ENCODE measurements around the gene BAD.
A peak's percentile ranks its signal among the peaks of the same experiment; 100 is the strongest.
"Not testable (repeated sequence)": the region's sequence is repeated elsewhere in the genome, so short reads cannot be mapped to it uniquely, and the experiment has no call there.

The BAD gene

DNA sequence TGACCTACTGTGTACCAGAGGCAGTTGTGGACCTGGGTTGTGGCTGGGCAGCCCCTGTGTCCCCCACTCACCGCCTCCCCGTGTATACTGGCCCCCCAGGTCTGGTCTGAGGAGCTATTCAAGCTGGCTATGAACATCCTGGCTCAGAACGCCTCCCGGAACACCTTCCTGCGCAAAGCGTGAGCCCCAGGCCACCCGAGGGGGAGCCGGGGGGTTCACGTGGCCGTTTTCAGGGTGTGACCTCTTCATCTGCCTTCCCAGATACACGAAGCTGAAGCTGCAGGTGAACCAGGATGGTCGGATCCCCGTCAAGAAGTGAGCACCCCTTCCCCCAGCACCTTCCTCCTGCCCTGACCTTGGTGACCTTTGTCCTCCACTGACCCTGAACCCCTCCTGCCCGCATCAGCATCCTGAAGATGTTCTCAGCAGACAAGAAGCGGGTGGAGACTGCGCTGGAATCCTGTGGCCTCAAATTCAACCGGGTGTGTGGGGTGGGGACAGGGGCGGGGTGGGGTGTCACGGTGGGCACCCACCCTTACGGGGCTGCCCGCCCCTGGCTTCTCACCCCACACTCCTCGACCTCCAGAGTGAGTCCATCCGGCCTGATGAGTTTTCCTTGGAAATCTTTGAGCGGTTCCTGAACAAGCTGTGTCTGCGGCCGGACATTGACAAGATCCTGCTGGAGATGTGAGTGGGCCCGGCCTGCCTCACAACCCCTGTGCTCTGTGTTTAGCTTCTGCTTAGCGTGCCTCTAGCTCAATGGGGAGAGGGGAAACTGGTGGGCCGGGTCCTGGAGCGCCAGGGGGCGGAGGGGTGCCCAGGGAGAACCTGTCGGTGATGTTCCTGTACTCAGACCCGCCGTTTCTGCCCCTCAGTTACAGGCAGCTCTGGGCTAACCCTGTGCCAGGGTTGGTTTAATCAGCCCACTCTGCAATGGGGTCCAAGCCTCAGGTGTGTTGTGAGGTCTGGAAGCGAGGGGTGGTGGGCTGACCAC lies 29.0 kb downstream of the BAD start:
- DNase-seq = no peak

DNA sequence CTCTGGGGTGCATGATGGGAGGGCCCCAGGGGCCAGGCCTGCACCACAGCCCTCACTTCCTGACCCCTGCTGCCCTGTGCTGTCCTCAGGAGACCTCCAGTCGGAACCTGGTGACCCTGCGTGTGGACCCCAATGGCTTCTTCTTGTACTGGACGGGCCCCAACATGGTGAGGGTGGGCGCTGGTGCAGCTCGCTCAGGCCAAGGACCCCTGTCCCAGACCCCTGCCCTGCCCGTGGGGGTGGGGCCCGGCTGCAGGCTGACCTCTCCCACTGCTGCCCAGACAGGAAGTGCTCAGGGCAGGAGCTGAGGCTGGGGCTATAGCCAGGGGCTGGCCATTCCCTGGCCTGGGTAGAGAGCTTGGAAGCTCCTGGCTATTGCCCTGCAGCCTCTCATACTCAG lies 30.1 kb downstream of the BAD start:
- DNase-seq = no peak

DNA sequence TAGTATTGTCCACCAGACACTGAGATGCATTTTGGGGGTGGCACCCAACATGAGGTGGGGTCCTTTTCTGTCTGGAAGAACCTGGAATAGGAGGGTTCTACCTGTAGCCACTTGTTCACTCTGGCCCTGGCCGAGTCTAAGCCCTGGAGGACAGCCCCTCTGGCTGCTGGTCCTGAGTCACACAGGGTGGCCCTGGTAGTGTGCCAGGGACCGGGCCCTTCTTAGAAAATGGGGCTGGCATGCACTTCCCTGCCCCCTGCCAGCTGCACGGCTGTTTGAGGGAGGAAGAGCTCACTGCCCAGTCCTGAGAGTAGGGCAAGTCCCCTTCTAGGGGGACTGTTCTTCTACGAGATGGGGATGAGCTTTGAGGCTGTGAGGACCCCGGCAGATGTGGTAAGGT lies 31.0 kb downstream of the BAD start:
- DNase-seq = no peak

DNA sequence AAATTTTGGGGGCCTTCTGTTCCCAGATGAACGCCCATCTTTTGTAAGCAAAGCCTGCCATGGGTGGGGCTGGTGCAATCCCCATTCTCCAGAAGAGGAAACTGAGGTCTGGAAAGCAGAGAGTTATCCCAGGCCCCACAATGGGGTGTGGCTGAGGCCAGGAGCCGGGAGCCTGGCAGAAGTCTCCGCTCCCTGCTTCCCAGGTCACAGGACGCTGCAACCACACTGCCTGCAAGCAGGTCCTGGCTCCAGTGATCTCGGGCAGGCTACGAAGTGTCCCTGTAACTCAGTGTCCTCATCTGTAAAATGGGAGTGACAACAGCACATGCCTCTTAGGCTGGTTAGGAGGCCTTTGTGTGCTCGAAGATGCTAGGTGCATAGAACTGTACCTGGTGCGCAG lies 31.4 kb downstream of the BAD start:
- no peak for DNase-seq

DNA sequence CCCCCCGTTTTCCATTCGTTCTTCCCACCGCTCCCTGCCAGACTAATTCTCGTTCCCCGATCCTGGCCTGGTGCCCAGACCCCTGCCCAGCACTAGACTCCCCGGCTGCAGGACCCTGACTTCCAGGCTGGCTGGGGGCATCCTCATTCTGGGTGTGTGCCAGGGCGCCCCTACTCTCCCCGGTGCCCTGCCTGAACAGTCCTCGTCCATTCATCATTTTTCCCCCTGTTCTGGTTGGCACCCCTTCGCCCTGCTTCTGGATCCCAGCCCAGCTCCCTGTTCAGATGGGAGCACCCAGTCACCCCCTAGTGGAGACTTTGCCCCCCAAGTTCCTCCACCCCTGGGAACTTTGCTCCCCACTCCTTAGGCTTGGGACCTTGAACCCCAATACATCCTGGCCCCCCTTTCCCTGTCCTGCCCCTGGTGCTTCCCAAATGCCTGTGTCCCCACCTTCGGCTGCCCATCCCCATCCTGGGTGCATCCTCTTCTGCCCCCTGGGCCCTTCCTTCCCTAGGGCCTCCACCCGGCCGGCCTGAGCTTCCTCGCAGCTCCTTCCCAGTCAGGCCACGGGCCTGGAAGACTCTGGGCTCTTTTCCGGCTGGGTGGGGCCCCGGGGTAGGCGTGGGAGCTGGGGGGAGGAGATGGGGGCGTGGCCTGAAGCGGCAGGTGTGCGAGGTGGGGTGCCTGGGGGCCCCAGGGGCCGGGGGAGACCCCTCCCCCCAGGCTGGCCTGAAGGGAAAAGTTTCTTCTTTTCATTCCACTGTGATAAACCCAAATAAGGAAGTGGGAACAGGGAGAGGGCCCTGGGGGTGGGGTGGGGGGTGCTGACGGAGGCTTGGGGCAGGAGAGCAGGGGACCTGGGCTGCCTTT lies 32.2 kb downstream of the BAD start:
- DNase-seq = no peak

GRCh38 chr11:64251753-64252002 lies 32.8 kb downstream of the BAD start:
- DNase-seq = no peak

- peak; percentile 57 for DNase-seq
Observed at GRCh38 chr11:64251016-64251752, 33.3 kb downstream of the BAD start, which contains the start of gene PLCB3. Gene PLCB3 (plus strand): TSS chr11:64251530. CDS start chr11:64251650, 120 bp downstream.

DNA sequence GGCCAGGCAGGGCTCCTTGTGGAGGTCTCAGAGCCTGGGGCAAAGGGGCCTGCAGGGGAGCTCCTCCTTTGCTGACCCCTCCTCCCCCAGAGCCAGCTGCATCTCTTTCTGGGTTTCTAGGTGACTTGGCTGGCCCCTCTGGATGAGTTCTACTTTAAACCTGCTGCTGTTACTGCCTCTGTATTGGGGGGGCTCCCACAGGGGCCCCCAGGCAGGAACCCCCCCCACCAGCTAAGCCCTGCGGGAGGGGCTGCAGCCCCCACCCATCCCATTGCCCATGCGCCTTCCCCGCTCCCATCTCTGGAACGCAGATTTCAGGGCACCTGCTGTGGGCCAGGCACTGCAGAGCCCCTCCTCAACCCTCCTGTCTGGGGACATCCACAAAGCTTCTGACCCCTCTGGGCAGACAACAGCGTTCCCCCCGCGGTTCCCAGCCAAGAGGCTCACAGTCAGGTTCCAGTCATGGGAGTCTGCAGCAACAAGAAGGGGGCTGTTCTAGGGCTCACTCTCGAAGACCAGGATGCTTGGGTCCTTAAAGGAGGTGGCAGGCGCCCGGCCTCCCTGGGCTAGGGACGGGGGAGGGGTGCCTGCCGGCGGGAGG lies 34.0 kb downstream of the BAD start:
- no peak for DNase-seq

DNA sequence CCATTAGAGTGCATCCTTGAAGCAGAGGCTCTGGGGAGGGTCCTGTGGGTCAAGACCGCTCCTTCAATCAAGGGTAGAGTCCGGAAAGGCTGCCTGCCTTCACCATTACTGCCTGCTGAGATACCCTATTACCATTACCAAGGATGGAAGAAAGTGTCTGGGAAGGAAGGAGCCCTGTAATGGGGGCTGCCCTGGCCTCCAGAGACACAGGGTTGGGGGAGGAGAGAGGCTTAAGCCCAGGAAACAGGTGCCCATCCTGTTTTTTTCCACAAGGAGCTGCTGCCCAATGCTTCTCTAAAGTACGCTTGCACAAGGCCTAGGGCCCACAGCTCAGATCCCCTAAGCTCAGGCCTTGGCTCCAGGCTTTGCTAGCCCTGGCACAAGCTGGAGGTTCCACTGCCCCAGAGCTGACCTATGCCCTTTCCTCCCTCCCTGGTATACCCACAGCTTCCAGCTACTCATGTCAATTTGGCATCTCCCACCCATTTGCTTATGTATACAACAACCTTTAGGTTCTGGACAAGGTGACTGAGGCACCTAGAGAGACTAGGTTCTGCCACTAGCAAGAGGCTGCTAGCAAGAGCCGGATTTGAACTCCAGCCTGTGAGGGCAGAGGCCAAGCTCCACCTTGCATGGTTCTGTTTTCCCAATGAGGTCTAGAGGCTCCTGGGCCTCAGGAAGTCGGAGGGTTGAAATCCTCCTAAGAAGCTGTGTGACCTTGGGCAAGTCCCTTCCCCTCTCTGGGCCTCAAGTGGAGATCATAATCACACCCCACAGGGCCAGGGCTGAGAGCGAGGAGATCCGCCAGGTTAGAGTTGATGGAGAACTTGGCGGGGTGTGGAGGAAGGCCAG lies 34.7 kb downstream of the BAD start:
- DNase-seq = no peak

GRCh38 chr11:64249038-64249437 lies 35.4 kb downstream of the BAD start:
- no peak for DNase-seq

DNA sequence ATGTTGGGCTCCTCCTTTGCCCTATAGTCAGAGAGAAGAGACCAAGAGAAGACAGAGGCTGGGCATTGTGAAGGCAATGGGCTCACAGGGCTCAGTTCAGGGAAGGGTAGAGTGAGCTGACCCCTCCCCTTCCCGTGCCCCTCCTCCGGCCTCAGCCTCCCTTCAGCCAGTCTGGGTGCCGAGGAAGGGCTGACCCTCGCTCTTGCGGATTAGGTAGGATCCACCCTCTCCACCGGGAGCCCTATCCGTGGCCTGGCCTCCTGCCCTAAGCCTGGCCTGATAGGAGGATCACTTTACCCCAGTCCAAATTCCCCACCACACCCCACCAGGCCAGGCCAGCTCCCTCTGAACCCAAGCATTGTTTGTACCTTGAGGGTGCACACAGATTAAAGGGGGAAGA lies 35.9 kb downstream of the BAD start:
- DNase-seq = no peak

- DNase-seq = no peak
Observed at GRCh38 chr11:64247729-64248531, 36.5 kb downstream of the BAD start.

GRCh38 chr11:64246871-64247728 lies 37.4 kb downstream of the BAD start, which contains the start of gene PPP1R14B:
Gene PPP1R14B (minus strand): TSS chr11:64246943. CDS start chr11:64246673, 270 bp downstream.
- DNase-seq = peak; percentile 82

GRCh38 chr11:64246621-64246870 lies 37.9 kb downstream of the BAD start:
- not testable (repeated sequence) for DNase-seq

GRCh38 chr11:64245797-64246620 lies 38.5 kb downstream of the BAD start:
- DNase-seq = peak; percentile 81

- peak; percentile 64 for DNase-seq
Observed at GRCh38 chr11:64245401-64245796, 39.1 kb downstream of the BAD start.

GRCh38 chr11:64244966-64245365 lies 39.5 kb downstream of the BAD start:
- no peak for DNase-seq

GRCh38 chr11:64244107-64244506 lies 40.4 kb downstream of the BAD start:
- DNase-seq = no peak

GRCh38 chr11:64243236-64243854 lies 41.1 kb downstream of the BAD start:
- no peak for DNase-seq
